ENCODE results near the gene NBPF11. TPM values are rescaled to one million over a fixed set of nuclear protein-coding genes. Genes with fewer than 3 reads are reported as not detected.
"Not testable (repeated sequence)": the region's sequence is repeated elsewhere in the genome, so short reads cannot be mapped to it uniquely, and the experiment has no call there.

NBPF11 gene
- total and polyA plus RNA-seq, 2 of the 8 experiments (the other 6 are each of a cell fraction or from before 2014, with no cell fraction given), result 8.7 to 9.2 TPM

DNA sequence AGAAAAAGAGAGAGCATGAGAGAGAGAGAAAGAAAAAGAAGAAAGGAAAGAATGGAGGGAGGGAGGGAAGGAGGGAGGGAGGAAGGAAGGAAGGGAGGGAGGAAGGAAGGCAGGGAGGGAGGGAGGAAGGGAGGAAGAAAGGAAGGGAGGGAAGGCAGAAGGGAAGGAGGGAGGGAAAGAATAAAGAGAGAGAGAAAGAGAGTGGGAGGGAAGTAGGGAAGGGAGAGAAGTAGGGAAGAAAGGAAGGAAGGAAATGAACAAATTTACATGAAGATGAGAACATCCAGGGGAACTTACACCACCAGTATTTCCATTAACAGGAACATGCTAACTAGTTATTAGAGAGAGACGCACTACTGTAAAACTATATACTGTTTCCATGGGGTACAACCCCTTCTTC is 10.1 kb downstream of the NBPF11 start:
- H3K27ac ChIP-seq (ENCODE audit: low read depth, low read length); POLR2A ChIA-PET (ENCODE audit: partially characterized antibody); H3K79me2 ChIP-seq (ENCODE audit: control insufficient read depth in 1 of 2, insufficient read depth in 2 of 2, low read length in 2 of 2); CTCF ChIA-PET (ENCODE audit: partially characterized antibody); H3K36me3 ChIP-seq (ENCODE audit: control insufficient read depth in 2 of 4, insufficient read depth in 4 of 4, low read length in 3 of 4); H2BK5ac ChIP-seq (ENCODE audit: low read depth, low read length); H2AFZ ChIP-seq (ENCODE audit: low read length); H4K8ac ChIP-seq (ENCODE audit: extremely low read depth, insufficient read depth, low read length); H3K4me3 ChIP-seq (ENCODE audit: extremely low read depth in 1 of 4, insufficient read depth in 2 of 4, low read depth in 3 of 4, low read length in 4 of 4); H3K4me1 ChIP-seq (replicated peaks in 1 of 4; ENCODE audit: control insufficient read depth in 3 of 4, insufficient read depth in 4 of 4, low read length in 3 of 4); H3K23me2 ChIP-seq (ENCODE audit: low read depth, low read length); H2BK120ac ChIP-seq (replicated peaks; ENCODE audit: low read depth, low read length); H2BK12ac ChIP-seq (ENCODE audit: low read depth, low read length); H2AK5ac ChIP-seq (ENCODE audit: low read depth, low read length); H3K14ac ChIP-seq (ENCODE audit: insufficient read length); FAIRE-seq; H3K23ac ChIP-seq (ENCODE audit: insufficient read length); H4K5ac ChIP-seq (ENCODE audit: insufficient read length, low read depth, low read length); H3K9me3 ChIP-seq (ENCODE audit: insufficient read depth in 2 of 2, low read depth in 1 of 2, low read length in 1 of 2); H3K9ac ChIP-seq (replicated peaks in 1 of 4; ENCODE audit: extremely low read depth in 1 of 4, low read depth in 3 of 4, low read length in 3 of 4); H3K4me2 ChIP-seq (ENCODE audit: insufficient read depth in 1 of 2, low read depth in 2 of 2, low read length in 2 of 2); H3K18ac ChIP-seq (ENCODE audit: extremely low read depth, low read length); H4K91ac ChIP-seq (replicated peaks; ENCODE audit: insufficient read length, low read length); DNase-seq (ENCODE audit: low read depth in 1 of 2, low spot score in 2 of 2); H3K4ac ChIP-seq (replicated peaks; ENCODE audit: insufficient read length, low read depth, low read length); H2BK15ac ChIP-seq (ENCODE audit: low read length); H4K20me1 ChIP-seq (replicated peaks in 1 of 2; ENCODE audit: control insufficient read depth in 1 of 2, insufficient read depth in 2 of 2, low read length in 2 of 2); H3K27me3 ChIP-seq (replicated peaks in 1 of 4; ENCODE audit: control insufficient read depth in 3 of 4, extremely low read depth in 1 of 4, insufficient read depth in 3 of 4, low read length in 3 of 4); H3K79me1 ChIP-seq (ENCODE audit: low read depth, low read length); H3K56ac ChIP-seq (replicated peaks; ENCODE audit: insufficient read length, low read depth, low read length); H2BK20ac ChIP-seq (ENCODE audit: low read length): not testable (repeated sequence)
- WGBS, 2 experiments (ENCODE audit: extremely low coverage in 1 of 2, insufficient coverage in 1 of 2, insufficient read length in 1 of 2, insufficient replicate concordance in 2 of 2, low coverage in 1 of 2, low lambda C conversion rate in 2 of 2, missing lambda C conversion rate in 1 of 2), result 83% methylated on average over 1 of the region's 1 CpG; no CpG with 5 or more reads in 1 of the 2 experiments

DNA sequence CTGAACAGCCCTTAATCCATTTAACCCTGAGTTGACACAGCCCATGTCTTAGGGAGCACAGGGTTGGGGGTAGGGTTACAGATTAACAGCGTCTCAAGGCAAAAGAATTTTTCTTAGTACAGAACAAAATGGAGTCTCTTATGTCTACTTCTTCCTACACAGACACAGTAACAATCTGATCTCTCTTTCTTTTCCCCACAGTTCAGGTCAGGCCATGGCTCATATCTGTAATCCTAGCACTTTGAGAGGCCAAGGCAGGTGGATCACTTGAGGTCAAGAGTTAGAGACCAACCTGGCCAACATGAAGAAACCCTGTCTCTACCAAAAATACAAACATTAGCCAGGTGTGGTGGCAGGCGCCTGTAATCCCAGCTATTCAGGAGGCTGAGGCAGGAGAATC is 13.5 kb downstream of the NBPF11 start:
- H2BK120ac ChIP-seq (replicated peaks; ENCODE audit: low read depth, low read length); H3K27me3 ChIP-seq (replicated peaks in 1 of 4; ENCODE audit: control insufficient read depth in 3 of 4, extremely low read depth in 1 of 4, insufficient read depth in 3 of 4, low read length in 3 of 4); H3K14ac ChIP-seq (ENCODE audit: insufficient read length); H3K23ac ChIP-seq (ENCODE audit: insufficient read length); H2BK15ac ChIP-seq (ENCODE audit: low read length); H3K9ac ChIP-seq (replicated peaks in 1 of 4; ENCODE audit: extremely low read depth in 1 of 4, low read depth in 3 of 4, low read length in 3 of 4); H3K4me1 ChIP-seq (replicated peaks in 1 of 4; ENCODE audit: control insufficient read depth in 3 of 4, insufficient read depth in 4 of 4, low read length in 3 of 4); H4K91ac ChIP-seq (replicated peaks; ENCODE audit: insufficient read length, low read length); DNase-seq (ENCODE audit: low read depth in 1 of 2, low spot score in 2 of 2); CTCF ChIA-PET (ENCODE audit: partially characterized antibody); H3K56ac ChIP-seq (replicated peaks; ENCODE audit: insufficient read length, low read depth, low read length); H3K23me2 ChIP-seq (ENCODE audit: low read depth, low read length); H3K27ac ChIP-seq (ENCODE audit: low read depth, low read length); H4K8ac ChIP-seq (ENCODE audit: extremely low read depth, insufficient read depth, low read length); H3K79me1 ChIP-seq (ENCODE audit: low read depth, low read length); H4K20me1 ChIP-seq (replicated peaks in 1 of 2; ENCODE audit: control insufficient read depth in 1 of 2, insufficient read depth in 2 of 2, low read length in 2 of 2); H2AK5ac ChIP-seq (ENCODE audit: low read depth, low read length); H2BK5ac ChIP-seq (ENCODE audit: low read depth, low read length); H2BK20ac ChIP-seq (ENCODE audit: low read length); FAIRE-seq; H4K5ac ChIP-seq (ENCODE audit: insufficient read length, low read depth, low read length); H3K18ac ChIP-seq (ENCODE audit: extremely low read depth, low read length); H2AFZ ChIP-seq (ENCODE audit: low read length); H3K4me3 ChIP-seq (ENCODE audit: extremely low read depth in 1 of 4, insufficient read depth in 2 of 4, low read depth in 3 of 4, low read length in 4 of 4); H2BK12ac ChIP-seq (ENCODE audit: low read depth, low read length); H3K36me3 ChIP-seq (ENCODE audit: control insufficient read depth in 2 of 4, insufficient read depth in 4 of 4, low read length in 3 of 4); H3K79me2 ChIP-seq (ENCODE audit: control insufficient read depth in 1 of 2, insufficient read depth in 2 of 2, low read length in 2 of 2); H3K4me2 ChIP-seq (ENCODE audit: insufficient read depth in 1 of 2, low read depth in 2 of 2, low read length in 2 of 2); POLR2A ChIA-PET (ENCODE audit: partially characterized antibody); H3K9me3 ChIP-seq (ENCODE audit: insufficient read depth in 2 of 2, low read depth in 1 of 2, low read length in 1 of 2); H3K4ac ChIP-seq (replicated peaks; ENCODE audit: insufficient read length, low read depth, low read length): not testable (repeated sequence)
- no CpG with 5 or more reads among the region's 2 CpGs for WGBS, 2 experiments (ENCODE audit: extremely low coverage in 1 of 2, insufficient coverage in 1 of 2, insufficient read length in 1 of 2, insufficient replicate concordance in 2 of 2, low coverage in 1 of 2, low lambda C conversion rate in 2 of 2, missing lambda C conversion rate in 1 of 2)

Data from H1 (cell line).